ENCODE data around the gene MYOM1.
"Not testable (repeated sequence)": the region's sequence is repeated elsewhere in the genome, so short reads cannot be mapped to it uniquely, and the experiment has no call there.

MYOM1 gene

DNA sequence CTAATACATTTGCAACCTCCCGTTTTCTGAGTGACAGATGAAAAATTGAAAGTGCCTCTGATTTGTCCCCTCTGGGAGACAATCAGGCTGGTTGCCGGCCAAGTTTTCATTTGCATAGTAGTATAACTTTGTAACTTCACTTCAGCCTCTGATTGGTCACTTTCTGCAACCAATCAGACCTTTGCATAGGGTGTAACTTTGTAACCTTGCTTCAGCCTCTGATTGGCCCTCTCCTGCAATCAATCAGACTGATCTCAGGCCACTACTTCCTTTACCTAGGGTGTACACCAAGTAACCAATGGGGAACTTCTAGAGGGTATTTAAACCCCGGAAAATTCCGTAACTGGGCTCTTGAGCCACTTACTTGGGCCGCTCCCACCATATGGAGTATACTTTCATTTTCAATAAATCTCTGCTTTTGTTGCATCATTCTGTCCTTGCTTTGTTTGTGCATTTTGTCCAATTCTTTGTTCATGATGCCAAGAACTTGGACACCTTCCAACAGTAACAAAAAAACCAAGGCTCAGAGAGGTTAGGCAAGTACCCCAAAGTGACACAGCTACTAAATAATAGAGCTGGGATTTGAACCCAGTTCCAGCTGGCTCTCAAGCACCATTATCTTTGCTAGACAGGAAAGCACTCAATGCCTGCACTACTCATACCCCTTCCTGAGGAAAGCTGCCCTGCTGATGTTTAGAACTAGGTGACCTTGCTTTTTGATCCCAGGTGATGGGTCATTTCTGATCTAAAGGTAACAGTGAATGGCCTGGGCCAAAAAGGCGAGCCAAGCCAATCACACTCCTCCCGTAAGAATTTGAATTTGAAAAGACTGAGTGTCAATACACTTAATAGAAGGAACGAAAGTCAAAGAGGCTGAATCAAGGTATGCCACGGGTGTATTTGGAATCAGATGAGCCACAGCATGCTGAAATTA lies 10.9 kb upstream of the MYOM1 start:
- Histone ChIP-seq H3K4me3 (ENCODE audit: low read length) (no peak overlapping the region), H3K36me3 (ENCODE audit: insufficient read depth, low read length) (no peaks in the 10 kb centered on the region), H3K4me2 (ENCODE audit: low read length) (no peak overlapping the region), H3K9me3 (replicated peaks; ENCODE audit: low read length) (no peaks in the 10 kb centered on the region), H3K4me1 (ENCODE audit: control insufficient read depth, insufficient read depth, low read length) (no peaks in the 10 kb centered on the region), H3K27me3 (ENCODE audit: control insufficient read depth, insufficient read depth, low read length) (peaks cover 5% of the 10 kb centered on the region), H3K9ac (ENCODE audit: low read depth, low read length) (no peak overlapping the region)

DNA sequence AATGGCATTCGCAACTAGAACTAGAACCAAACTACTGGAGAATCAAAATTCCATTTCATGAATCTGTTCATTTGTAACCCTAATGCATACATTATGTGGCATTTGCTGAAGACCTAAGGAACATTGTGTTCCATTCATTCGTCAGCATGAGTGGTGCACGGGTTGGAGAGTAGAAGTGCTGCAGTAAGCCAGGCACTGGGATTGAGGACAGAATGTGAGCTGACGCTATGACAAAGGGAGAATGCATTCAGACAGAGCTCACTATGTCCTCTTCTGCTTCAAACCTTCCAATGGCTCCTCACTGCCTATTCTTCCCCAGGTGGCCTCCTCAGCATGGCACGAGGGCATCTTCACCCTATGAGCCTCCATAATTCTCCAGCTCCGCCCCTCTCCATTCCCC lies 6.3 kb upstream of the MYOM1 start:
- Histone ChIP-seq H3K9me3 (replicated peaks; ENCODE audit: low read length) (no peaks in the 10 kb centered on the region), H3K4me1 (ENCODE audit: control insufficient read depth, insufficient read depth, low read length) (no peaks in the 10 kb centered on the region), H3K9ac (ENCODE audit: low read depth, low read length) (no peak overlapping the region), H3K27me3 (ENCODE audit: control insufficient read depth, insufficient read depth, low read length) (peaks cover 5% of the 10 kb centered on the region), H3K4me2 (ENCODE audit: low read length) (no peak overlapping the region), H3K4me3 (ENCODE audit: low read length) (no peak overlapping the region), H3K36me3 (ENCODE audit: insufficient read depth, low read length) (no peaks in the 10 kb centered on the region)

DNA sequence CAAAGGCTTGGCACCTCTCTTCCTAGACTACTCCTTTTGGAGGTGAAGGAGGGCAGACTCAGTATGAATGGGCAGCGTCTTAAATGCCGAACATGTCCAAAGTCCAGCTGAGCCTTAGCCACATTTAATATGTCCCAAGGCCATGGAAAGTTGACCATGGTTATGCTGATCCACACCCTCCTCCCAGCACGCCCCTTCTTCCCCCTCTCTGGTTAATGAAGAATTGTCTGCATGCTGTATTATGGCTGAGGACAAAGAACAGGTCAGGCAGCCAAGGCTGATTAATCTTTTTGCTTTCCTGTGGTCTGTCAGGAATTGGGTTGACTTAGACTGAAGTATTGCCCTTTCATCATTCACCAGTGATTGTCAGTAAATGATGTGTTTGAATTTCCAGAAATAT lies 5.8 kb upstream of the MYOM1 start:
- no peak overlapping the region for H3K9ac ChIP-seq (ENCODE audit: low read depth, low read length)
- H3K27me3 ChIP-seq (ENCODE audit: control insufficient read depth, insufficient read depth, low read length), result peaks cover 5% of the 10 kb centered on the region
- no peaks in the 10 kb centered on the region for H3K4me1 ChIP-seq (ENCODE audit: control insufficient read depth, insufficient read depth, low read length)
- H3K4me3 ChIP-seq (ENCODE audit: low read length), result no peak overlapping the region
- H3K9me3 ChIP-seq (replicated peaks; ENCODE audit: low read length), result no peaks in the 10 kb centered on the region
- no peak overlapping the region for H3K4me2 ChIP-seq (ENCODE audit: low read length)
- H3K36me3 ChIP-seq (ENCODE audit: insufficient read depth, low read length), result no peaks in the 10 kb centered on the region

DNA sequence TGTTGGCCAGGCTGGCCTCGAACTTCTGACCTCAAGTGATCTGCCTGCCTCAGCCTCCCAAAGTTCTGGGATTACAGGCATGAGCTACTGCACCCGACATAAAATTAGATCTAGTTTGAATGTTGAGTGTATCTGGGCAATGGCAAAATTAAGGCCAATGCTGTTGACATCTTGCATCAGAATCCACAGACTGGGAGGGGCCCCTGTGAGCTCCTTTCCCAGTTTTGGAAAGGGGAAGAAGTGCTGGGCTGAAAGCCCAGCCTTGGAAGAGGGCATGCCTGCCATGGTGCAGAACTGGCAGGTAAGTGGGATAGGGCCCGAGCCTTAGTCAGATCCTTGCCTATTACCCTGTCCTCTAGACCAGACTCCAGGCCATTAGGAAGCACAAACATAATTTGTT lies 4.5 kb upstream of the MYOM1 start:
- no peaks in the 10 kb centered on the region for H3K4me1 ChIP-seq (ENCODE audit: control insufficient read depth, insufficient read depth, low read length)
- H3K27me3 ChIP-seq (ENCODE audit: control insufficient read depth, insufficient read depth, low read length), result peaks cover 5% of the 10 kb centered on the region
- no peaks in the 10 kb centered on the region for H3K36me3 ChIP-seq (ENCODE audit: insufficient read depth, low read length)
- H3K9me3 ChIP-seq (replicated peaks; ENCODE audit: low read length), result no peaks in the 10 kb centered on the region
- H3K4me2 ChIP-seq (ENCODE audit: low read length), result no peak overlapping the region
- H3K9ac ChIP-seq (ENCODE audit: low read depth, low read length), result no peak overlapping the region
- no peak overlapping the region for H3K4me3 ChIP-seq (ENCODE audit: low read length)

DNA sequence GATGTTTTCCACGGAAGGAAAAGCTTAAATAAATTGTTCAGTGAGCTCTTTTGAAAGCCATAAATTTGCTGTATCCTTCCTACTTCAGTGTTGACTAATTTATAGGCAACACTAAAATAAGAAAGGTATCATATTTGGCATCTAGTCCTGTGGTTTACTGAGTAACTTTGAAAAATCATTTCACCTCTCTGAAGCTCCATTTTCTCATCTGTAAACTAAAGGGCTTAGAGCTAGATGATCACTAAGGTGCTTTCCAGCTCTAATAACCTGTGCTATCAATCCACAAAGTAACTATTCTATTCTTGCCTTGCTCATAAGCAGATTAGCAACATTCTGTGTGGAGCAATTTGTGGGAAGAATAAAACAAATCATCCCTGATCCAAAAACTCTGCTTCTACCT lies 3.6 kb upstream of the MYOM1 start:
- Histone ChIP-seq H3K27me3 (ENCODE audit: control insufficient read depth, insufficient read depth, low read length) (peaks cover 5% of the 10 kb centered on the region), H3K9ac (ENCODE audit: low read depth, low read length) (no peak overlapping the region), H3K4me1 (ENCODE audit: control insufficient read depth, insufficient read depth, low read length) (no peaks in the 10 kb centered on the region), H3K9me3 (replicated peaks; ENCODE audit: low read length) (no peaks in the 10 kb centered on the region), H3K4me2 (ENCODE audit: low read length) (no peak overlapping the region), H3K36me3 (ENCODE audit: insufficient read depth, low read length) (no peaks in the 10 kb centered on the region), H3K4me3 (ENCODE audit: low read length) (no peak overlapping the region)

DNA sequence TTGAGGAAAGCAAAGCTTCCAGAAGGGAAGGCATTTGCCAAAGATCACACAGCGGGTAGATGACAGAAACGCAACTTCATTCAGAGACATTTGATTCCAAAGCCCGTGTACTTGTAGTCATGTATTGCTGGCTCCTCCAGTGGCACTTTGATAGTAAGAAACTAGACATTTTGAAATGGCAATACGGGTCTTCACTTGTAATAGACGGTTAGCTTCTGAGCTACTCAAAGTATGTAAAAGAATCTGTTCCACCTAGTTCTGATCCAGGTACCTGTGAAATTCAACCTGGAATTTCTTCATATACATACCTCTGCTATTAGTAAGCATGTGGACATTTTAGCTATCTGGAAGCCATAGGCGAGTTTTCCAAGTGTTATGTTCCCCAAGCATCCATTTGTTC lies 1.7 kb upstream of the MYOM1 start:
- no peaks in the 10 kb centered on the region for H3K27me3 ChIP-seq (ENCODE audit: control insufficient read depth, insufficient read depth, low read length)
- no peaks in the 10 kb centered on the region for H3K9me3 ChIP-seq (replicated peaks; ENCODE audit: low read length)
- no peaks in the 10 kb centered on the region for H3K36me3 ChIP-seq (ENCODE audit: insufficient read depth, low read length)

DNA sequence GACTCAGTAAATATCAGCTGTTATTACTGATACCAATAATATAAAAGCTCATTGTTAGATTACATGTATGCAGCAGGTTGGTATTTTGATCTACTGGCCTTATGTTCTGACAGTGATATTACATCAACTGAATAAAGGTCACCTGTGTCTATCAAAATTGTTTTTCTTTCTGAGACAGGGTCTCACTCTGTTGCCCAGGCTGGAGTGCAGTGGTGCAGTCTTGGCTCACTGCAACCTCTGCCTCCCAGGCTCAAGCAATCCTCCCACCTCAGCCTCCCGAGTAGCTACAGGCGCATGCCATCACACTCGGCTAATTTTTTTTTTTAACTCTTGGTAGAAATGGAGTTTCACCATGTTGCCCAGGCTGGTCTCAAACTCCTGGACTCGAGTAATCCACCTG lies 1.1 kb upstream of the MYOM1 start:
- H3K9me3 ChIP-seq (replicated peaks; ENCODE audit: low read length); H3K9ac ChIP-seq (ENCODE audit: low read depth, low read length); H3K4me1 ChIP-seq (ENCODE audit: control insufficient read depth, insufficient read depth, low read length); H3K36me3 ChIP-seq (ENCODE audit: insufficient read depth, low read length); H3K27me3 ChIP-seq (ENCODE audit: control insufficient read depth, insufficient read depth, low read length); H3K4me2 ChIP-seq (ENCODE audit: low read length); H3K4me3 ChIP-seq (ENCODE audit: low read length): not testable (repeated sequence)

More for the DNA sequence above, 1.7 kb upstream of the MYOM1 start:
- no peak overlapping the region for H3K4me3 ChIP-seq (ENCODE audit: low read length)
- no peak overlapping the region for H3K4me2 ChIP-seq (ENCODE audit: low read length)
- H3K4me1 ChIP-seq (ENCODE audit: control insufficient read depth, insufficient read depth, low read length), result peaks cover 3% of the 10 kb centered on the region
- no peak overlapping the region for H3K9ac ChIP-seq (ENCODE audit: low read depth, low read length)

DNA sequence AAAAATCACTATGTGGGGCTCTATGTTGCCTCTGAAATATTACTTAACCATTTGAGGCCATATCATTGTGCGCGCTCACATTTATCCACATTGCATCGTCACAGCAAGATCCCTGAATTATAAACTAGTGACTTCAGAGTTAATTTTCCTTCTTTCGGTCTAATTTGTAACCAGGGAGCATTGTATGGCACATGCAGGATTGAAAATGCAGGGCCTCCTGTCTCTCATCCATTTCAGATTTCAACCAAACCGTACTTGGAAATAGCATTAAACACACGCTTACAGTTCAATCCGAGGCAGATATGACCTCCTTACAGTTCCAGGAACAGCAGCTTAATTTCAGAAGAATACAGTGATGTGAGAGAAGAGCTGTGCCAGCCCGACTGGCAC lies 532 bp downstream of the MYOM1 start:
- H3K4me2 ChIP-seq (ENCODE audit: low read length), result no peak overlapping the region
- H3K9me3 ChIP-seq (replicated peaks; ENCODE audit: low read length), result no peaks in the 10 kb centered on the region
- H3K36me3 ChIP-seq (ENCODE audit: insufficient read depth, low read length), result no peaks in the 10 kb centered on the region
- H3K4me1 ChIP-seq (ENCODE audit: control insufficient read depth, insufficient read depth, low read length), result peaks cover 3% of the 10 kb centered on the region
- no peaks in the 10 kb centered on the region for H3K27me3 ChIP-seq (ENCODE audit: control insufficient read depth, insufficient read depth, low read length)
- H3K9ac ChIP-seq (ENCODE audit: low read depth, low read length), result no peak overlapping the region
- no peak overlapping the region for H3K4me3 ChIP-seq (ENCODE audit: low read length)

DNA sequence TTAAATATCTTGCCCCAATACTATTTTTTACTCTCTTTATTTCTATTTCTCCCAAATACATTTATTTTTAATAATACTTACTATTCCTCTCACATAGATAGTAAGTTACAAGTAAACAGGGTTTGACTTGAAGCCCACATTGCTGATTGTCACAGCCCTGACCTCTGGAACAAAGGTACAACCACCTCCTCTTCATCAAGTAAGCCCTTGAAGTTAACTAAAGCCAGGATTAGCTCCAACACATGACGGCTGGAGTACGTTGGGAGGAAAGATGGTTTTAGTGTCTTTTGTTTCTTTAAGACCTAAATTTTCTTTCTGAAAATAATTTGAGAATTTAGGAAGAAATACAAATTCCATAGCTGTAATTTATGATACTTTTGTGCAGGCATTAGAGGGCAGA lies 949 bp downstream of the MYOM1 start:
- Histone ChIP-seq H3K27me3 (ENCODE audit: control insufficient read depth, insufficient read depth, low read length) (no peaks in the 10 kb centered on the region), H3K4me3 (ENCODE audit: low read length) (no peak overlapping the region), H3K4me1 (ENCODE audit: control insufficient read depth, insufficient read depth, low read length) (peaks cover 3% of the 10 kb centered on the region), H3K36me3 (ENCODE audit: insufficient read depth, low read length) (no peaks in the 10 kb centered on the region), H3K9me3 (replicated peaks; ENCODE audit: low read length) (no peaks in the 10 kb centered on the region), H3K4me2 (ENCODE audit: low read length) (no peak overlapping the region), H3K9ac (ENCODE audit: low read depth, low read length) (no peak overlapping the region)

DNA sequence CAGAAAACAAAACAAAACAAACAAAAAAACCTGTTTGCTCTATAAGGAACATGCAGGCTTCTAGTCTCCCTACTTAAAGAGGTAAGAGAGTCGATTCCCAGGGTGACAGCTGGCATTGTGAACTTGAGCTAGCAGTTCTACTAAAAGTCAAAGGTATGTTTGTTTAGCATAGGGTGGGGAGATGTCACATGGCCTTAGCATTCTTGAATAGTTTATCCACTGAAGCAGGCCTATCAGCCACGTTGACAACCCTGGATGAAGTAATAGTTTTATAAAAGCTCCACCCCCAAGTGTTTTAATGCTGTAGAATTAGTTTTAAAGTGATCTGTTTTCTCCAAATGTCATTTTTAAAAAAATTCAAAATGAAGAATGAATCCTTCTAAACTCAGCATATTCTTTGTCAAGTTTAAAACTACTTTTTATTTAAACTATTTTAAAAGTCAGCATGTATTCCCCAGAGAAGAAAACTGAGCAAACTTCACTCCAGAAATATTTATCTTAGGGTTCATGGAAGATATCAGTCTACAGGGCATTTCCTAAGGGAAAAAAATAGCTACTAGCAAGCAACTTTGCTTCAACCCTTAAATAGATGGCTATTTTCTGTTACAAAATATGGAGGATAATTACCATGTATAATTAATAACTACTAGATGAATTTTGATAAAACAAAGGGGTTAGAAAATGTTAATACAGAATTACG lies 1.7 kb downstream of the MYOM1 start:
- Histone ChIP-seq H3K4me3 (ENCODE audit: low read length) (no peak overlapping the region), H3K9me3 (replicated peaks; ENCODE audit: low read length) (no peaks in the 10 kb centered on the region), H3K27me3 (ENCODE audit: control insufficient read depth, insufficient read depth, low read length) (no peaks in the 10 kb centered on the region), H3K4me2 (ENCODE audit: low read length) (no peak overlapping the region), H3K9ac (ENCODE audit: low read depth, low read length) (no peak overlapping the region), H3K36me3 (ENCODE audit: insufficient read depth, low read length) (no peaks in the 10 kb centered on the region), H3K4me1 (ENCODE audit: control insufficient read depth, insufficient read depth, low read length) (peaks cover 3% of the 10 kb centered on the region)

DNA sequence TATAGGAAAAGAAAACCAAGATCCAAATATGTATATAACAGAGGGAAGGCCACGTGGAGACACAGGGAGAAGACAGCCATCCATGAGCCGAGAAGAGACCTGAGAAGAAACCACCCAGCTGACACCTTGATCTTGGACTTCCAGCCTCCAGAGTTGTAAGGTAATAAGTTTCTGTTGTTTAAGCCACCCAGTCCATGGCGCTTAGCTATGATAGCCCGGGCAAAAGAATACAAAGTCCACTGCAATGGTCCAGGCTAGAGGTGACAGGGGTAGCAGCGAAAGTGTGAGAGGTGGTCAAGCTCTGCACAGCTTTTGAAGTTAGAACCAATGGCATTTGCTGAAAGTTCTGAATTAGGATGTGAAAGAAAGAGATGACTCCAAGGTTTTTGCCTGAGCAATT lies 2.8 kb downstream of the MYOM1 start:
- Histone ChIP-seq H3K27me3 (ENCODE audit: control insufficient read depth, insufficient read depth, low read length) (no peaks in the 10 kb centered on the region), H3K9me3 (replicated peaks; ENCODE audit: low read length) (no peaks in the 10 kb centered on the region), H3K36me3 (ENCODE audit: insufficient read depth, low read length) (no peaks in the 10 kb centered on the region), H3K4me3 (ENCODE audit: low read length) (no peak overlapping the region), H3K9ac (ENCODE audit: low read depth, low read length) (no peak overlapping the region), H3K4me2 (ENCODE audit: low read length) (no peak overlapping the region), H3K4me1 (ENCODE audit: control insufficient read depth, insufficient read depth, low read length) (peaks cover 5% of the 10 kb centered on the region)
